GM10266 (cell line): ENCODE data around the gene DUSP15.

Source experiments
- DNase-seq: peaks from one replicate; pipeline ENCODE4 v3.0.0; 2012; ENCODE audit errors: extremely low spot score
- CTCF ChIP-seq: IDR thresholded peaks from 2 replicates; pipeline ENCODE4 v1.5.1; 2012; ENCODE audit warnings: mild to moderate bottlenecking, low read depth; ENCODE audit not compliant: control insufficient read depth, insufficient read depth; ENCODE audit errors: missing control alignments

DUSP15 gene

GRCh38 chr20:31906001-31906400, 35.7 kb upstream of the DUSP15 start:
- no peak for DNase-seq
- TF ChIP-seq CTCF = no peak

- TF ChIP-seq CTCF = no peak
- DNase-seq = no peak
Observed at GRCh38 chr20:31903627-31904386, 33.5 kb upstream of the DUSP15 start.

GRCh38 chr20:31901615-31902014, 31.3 kb upstream of the DUSP15 start:
- TF ChIP-seq CTCF = no peak
- no peak for DNase-seq

GRCh38 chr20:31897541-31897940, 27.2 kb upstream of the DUSP15 start:
- TF ChIP-seq CTCF = no peak
- no peak for DNase-seq

GRCh38 chr20:31896049-31896448, 25.7 kb upstream of the DUSP15 start:
- no peak for DNase-seq
- no peak for TF ChIP-seq CTCF

- no peak for TF ChIP-seq CTCF
- DNase-seq = peak; percentile 83
Observed at GRCh38 chr20:31894980-31895675, 24.8 kb upstream of the DUSP15 start.

- no peak for DNase-seq
- no peak for TF ChIP-seq CTCF
Observed at GRCh38 chr20:31890646-31891045, 20.3 kb upstream of the DUSP15 start.
